IPS-18c (cell line): ENCODE results near the gene CCDC146.
"Not testable (repeated sequence)": the region's sequence is repeated elsewhere in the genome, so short reads cannot be mapped to it uniquely, and the experiment has no call there.

Experiments used
- H3K4me3 ChIP-seq: 2 replicates; pipeline ENCODE4 v1.7.0; 2013; ENCODE audit warnings: low read depth, mild to moderate bottlenecking, low read length, moderate library complexity; ENCODE audit not compliant: insufficient read depth
- H3K9me3 ChIP-seq: one replicate; pipeline ENCODE4 v1.6.1; 2013; ENCODE audit warnings: mild to moderate bottlenecking, low read length, moderate library complexity; ENCODE audit not compliant: control insufficient read depth, insufficient read depth

Gene CCDC146

DNA sequence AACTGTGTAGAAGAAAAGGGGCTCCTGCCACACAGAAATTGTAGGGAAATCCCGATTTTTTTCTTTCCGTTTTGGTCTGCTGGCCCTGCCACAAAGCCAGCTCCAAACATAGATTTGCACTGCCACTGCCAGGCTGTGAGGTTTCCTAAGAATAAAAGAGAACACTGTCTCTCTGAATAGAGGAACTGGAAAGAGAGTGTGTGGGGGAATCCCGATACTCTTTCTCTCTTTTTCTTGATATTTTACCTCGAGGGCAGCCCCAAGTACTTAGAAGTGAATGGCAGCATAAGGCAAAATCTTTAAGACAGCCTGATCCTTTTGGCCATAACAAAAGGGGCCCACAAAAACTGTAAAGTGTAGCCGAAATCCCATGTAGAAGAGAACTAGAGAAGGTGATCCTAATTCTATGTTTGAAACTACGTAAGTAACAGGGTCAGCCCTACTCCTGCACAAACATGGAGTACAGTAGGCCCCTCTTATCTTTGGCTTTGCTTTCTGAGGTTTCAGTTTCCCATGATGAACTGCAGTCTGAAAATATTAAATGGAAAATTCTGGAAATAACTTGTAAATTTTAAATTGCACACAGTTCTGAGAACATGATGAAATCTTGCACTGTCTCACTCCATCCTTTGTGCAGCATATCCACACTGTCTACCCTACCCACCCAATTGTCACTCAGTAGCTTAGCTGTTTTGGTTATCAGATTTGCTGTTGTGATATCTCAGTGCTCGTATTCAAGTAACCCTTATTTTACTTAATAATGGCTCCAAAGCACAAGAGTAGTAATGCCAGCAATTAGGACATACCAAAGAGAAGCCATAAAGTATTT lies 6.4 kb downstream of the CCDC146 start:
- H3K9me3 ChIP-seq, H3K4me3 ChIP-seq: not testable (repeated sequence)

DNA sequence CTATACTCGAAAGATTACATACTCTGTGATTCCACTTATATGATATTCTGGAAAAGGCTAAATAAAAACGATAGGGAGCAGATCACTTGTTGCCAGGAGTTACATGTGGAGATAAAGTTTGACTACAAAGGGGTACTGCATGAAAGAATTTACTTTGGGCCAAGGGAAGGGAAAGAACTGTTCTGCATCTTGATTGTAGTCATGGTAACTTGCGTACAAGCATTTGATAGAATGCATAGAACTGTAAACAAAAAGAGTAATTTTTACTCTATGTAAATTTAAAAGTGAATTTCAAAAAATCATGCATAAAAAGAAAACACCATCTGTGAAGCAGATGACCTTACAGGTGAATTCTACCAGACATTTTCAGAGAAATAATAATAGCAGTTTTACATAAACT lies 9.4 kb downstream of the CCDC146 start:
- H3K4me3 ChIP-seq, H3K9me3 ChIP-seq: not testable (repeated sequence)

- not testable (repeated sequence) for H3K9me3 ChIP-seq, H3K4me3 ChIP-seq
These were observed 16.3 kb downstream of the CCDC146 start for GRCh38 chr7:77138668-77139067.

DNA sequence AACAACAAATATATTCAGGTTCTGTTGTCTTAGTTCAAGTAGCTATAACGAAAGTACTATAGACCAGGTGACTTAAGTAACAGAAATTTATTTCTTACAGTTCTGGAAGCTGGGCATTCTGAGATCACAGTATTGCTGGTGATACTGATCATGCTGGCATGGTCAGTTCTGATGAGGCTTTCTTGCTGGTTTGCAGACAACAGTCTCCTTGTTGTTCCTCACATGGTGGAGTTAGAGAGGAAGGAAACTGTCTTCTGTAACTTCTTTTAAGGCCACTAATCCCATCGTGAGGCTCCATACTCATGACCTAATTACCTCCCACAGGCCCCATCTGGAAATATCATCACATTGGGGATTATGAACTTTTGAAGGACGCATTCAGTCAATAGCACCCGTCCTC lies 17.9 kb downstream of the CCDC146 start:
- H3K9me3 ChIP-seq, H3K4me3 ChIP-seq: not testable (repeated sequence)

DNA sequence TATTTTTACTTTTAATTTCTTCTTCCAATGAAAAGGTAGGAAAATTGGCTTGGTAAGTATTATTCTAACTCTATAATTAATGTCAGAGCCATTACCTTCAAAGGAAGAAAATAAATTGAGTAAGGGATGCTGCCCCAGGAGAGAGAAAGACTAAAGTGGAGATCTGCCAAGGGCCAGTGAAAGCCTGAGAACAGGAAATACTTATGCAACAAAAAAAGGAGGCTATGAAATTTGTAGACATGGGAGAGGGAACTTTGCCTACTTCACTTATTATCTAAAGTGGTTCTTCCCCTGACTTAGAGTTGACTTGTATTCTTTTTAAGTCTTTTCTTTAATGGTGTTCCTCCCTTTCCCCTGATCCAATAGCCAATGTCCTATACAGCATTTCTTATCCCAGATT lies 29.8 kb downstream of the CCDC146 start:
- H3K9me3 ChIP-seq, H3K4me3 ChIP-seq: not testable (repeated sequence)

- H3K4me3 ChIP-seq, H3K9me3 ChIP-seq: not testable (repeated sequence)
These were observed 32.6 kb downstream of the CCDC146 start for GRCh38 chr7:77154917-77155464.

DNA sequence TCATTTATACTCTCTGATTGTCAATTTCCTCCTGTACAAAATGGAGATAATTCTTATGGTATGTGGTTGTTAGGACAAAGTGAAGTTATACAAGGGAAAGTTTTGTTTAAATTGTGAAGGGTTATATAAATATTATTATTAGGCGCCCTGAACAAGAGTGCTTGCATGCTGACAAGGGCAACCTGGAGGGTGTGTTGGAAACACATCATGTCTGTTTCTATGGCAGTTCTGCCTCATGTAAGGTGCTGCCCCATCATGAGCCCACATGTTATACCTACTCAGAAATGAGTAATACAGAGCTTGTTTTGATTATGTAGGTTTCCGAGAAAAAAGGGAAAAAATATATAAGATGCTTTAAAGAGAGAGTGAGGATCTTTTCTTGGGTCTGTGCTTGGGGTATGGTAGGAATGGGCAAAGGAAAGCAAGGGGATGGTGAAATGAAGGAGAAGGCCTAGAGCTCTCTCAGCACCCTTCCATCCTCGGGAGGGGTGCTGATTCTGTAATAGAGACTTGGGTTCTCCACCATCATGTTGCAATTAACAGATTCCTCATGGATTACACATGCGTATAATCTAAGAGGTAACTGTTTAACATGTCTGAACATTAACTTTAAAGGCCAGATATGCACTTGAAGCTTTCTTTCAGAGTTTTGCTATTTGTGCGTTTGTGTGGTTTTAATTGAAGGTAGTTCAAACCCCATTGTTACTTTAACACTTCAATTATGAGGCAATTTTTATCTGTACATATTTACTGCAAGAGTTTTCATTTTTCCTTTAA lies 33.4 kb downstream of the CCDC146 start:
- H3K4me3 ChIP-seq, H3K9me3 ChIP-seq: not testable (repeated sequence)

DNA sequence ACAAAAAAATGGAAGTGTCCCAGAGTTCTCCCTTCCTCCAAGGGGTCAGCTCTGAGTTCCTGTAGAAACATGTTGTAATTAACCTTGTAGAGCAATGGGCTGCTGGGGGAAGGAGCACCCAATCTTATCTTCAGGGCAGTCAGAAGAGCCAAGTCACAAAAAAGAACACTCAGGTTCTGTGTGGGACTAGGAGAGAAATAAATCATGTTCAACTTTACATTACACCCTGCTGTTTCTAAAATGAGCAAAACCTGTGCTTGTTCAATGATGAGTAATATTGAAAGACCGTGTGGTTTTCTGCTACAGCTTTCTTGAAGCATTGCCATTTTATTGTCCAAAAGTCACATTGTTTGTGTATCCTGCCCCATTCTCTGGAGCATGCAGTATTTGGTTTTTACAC lies 34.6 kb downstream of the CCDC146 start:
- not testable (repeated sequence) for H3K4me3 ChIP-seq, H3K9me3 ChIP-seq

DNA sequence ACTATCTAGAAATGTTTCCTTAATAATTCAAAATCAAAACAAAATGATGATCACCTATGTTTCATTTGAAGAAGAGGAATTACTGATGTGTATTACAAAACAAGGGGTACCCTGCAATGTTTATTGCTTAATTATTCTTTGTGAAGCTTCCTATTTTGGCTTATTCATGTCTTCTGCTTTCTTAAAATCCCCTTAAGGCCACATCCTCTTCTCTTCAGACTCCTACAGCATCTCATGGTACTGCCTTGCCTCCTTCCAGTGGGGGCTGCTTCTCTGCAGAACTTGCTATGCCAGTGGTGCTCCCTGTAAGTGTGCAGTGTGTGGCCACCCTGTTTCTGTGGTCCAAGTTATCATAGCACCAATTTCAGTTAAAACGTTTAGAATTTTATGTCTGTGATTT lies 35.0 kb downstream of the CCDC146 start:
- Histone ChIP-seq H3K4me3 (no peak overlapping the region), H3K9me3 (no peaks in the 10 kb centered on the region)

DNA sequence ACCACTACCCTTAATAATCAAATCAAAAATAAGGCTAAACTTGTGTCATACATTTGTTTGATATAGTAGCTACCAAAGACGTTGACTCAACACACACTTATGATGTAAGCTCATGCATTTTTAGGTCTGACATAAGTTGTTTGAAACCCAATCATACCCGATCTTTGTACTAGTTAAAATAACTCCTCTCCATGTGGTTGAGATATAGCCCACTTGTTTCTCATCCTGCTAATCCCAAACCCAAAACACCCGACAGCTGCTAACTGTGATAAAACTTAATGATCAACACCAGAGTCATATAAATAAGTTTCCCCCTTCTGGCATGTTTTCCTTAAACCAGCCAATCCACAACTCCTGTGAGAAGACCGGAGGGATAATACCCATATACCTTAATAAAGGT lies 48.7 kb downstream of the CCDC146 start:
- not testable (repeated sequence) for H3K9me3 ChIP-seq, H3K4me3 ChIP-seq

GRCh38 chr7:77172437-77173172 lies 50.2 kb downstream of the CCDC146 start:
- H3K9me3 ChIP-seq, H3K4me3 ChIP-seq: not testable (repeated sequence)

GRCh38 chr7:77174418-77174817 lies 52.0 kb downstream of the CCDC146 start:
- not testable (repeated sequence) for H3K4me3 ChIP-seq, H3K9me3 ChIP-seq

- H3K9me3 ChIP-seq, H3K4me3 ChIP-seq: not testable (repeated sequence)
These were observed 52.9 kb downstream of the CCDC146 start for GRCh38 chr7:77175274-77175800.

DNA sequence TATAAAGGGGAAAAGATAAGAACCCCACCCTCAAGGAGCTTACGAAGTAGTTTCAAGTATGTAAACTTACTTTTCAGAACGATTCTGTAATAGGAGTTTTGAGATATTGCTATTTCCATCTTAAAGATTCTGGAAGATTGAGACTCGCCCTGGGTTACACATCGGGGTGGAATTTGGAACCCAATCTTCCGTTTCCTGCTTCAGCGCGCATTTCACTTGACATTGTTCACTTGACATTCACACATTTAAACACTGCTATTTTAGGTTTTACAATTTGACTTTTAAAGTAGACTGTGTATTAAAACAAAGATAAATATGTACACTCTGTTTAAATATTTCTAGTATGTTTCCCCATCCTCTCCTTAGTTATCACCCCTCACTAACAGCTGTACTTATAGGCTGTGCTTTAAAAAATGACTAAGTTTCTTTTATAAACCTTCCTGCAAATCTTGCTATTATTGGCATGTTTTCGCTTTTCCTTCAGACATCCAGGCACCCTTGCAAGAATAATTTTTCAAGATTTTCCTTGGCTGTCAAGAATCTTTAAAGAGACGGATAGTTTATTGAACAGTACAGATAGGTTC lies 55.0 kb downstream of the CCDC146 start:
- not testable (repeated sequence) for H3K9me3 ChIP-seq, H3K4me3 ChIP-seq

GRCh38 chr7:77178024-77178423 lies 55.6 kb downstream of the CCDC146 start:
- not testable (repeated sequence) for H3K9me3 ChIP-seq, H3K4me3 ChIP-seq

- Histone ChIP-seq H3K9me3 (no peaks in the 10 kb centered on the region), H3K4me3 (no peak overlapping the region)
These were observed 58.7 kb downstream of the CCDC146 start for GRCh38 chr7:77181015-77181595.

- H3K9me3 ChIP-seq, result no peaks in the 10 kb centered on the region
- no peak overlapping the region for H3K4me3 ChIP-seq
These were observed 59.3 kb downstream of the CCDC146 start for GRCh38 chr7:77181734-77182133.
